ENCODE results near the gene XKR8.

Gene XKR8

DNA sequence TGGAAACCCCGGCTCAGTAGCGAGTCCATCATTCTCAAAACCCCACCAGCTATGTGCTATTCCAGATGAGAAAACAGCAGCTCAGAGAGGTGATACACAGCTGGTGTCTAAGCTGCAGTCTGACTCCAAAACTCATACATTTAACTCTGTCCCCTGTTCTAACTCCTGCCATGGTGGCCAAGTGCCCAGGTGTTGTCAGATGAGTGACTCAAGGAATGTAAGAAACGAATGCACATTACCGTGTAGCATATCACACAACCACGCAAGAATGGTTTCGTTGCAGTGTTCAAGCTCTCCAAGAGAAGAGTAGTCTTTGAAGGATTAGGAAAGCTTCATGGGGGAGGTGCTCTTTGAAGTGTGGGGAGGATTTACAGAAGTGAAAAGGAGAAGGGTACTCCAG, 4.7 kb upstream of the XKR8 start:
- DNase-seq (ENCODE audit: low read depth), result no peak

- no peak for DNase-seq (ENCODE audit: low read depth)
Measured at GRCh38 chr1:27956761-27957160, 3.0 kb upstream of the XKR8 start.

DNA sequence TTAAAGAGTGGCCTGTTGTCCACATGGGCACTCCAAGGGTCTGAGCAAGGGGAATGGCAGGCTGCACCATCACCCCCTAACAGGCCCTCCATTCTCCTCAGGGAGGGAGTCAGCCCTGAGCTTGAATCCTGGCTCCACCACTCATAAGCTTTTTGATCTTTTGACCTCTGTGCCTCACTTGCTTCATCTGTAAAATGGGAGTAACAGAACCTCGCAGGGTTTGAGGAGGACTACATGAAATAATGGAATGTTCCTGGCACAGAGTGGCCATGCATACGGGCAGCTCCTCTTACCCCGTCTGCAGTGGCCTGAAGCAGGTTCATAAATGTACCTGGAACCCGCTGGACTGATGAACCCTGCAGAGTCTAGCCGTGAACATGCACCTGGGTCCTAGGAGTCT, 2.1 kb upstream of the XKR8 start:
- no peak for DNase-seq (ENCODE audit: low read depth)

DNA sequence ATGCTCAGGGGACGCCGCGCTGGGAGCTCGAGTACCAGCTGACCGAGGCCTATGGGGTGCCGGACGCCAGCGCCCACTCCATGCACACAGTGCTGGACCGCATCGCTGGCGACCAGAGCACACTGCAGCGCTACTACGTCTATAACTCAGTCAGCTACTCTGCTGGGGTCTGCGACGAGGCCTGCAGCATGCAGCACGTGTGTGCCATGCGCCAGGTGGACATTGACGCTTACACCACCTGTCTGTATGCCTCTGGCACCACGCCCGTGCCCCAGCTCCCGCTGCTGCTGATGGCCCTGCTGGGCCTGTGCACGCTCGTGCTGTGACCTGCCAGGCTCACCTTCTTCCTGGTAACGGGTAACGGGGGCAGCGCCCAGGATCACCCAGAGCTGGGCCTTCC, 1.3 kb upstream of the XKR8 start:
- DNase-seq (ENCODE audit: low read depth), result no peak

- DNase-seq (ENCODE audit: low read depth), result peak; percentile 27
Measured at GRCh38 chr1:27960762-27961645, 1.2 kb downstream of the XKR8 start.

DNA sequence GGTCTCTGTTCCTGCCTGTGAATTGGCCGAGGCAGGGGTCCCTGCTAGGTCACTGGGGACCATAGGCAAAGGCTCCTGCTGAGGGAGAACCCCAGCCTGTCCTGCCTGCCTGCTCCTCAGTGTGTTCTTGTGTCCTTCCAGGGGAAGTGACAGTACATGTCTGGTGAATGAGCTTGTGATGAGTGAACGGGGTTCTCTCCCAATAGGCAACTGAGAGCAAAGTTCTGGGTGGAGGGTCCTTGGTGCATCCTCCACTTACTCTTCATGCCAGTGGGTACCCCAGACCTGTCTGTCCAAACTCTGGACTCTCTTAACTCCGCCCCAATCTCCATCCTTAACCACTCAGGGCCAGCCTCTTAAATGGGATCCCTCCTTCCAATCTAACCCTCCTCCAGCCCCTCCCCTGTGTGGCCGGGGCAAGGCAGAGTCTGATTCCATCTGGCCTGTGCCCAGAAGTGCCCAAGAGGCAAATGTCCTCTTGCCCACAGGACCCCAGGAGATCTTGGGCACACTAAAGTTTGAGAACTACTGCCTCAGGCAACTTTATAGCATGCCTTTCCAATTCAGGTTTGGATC, 2.0 kb downstream of the XKR8 start:
- DNase-seq (ENCODE audit: low read depth), result peak; percentile 38

DNA sequence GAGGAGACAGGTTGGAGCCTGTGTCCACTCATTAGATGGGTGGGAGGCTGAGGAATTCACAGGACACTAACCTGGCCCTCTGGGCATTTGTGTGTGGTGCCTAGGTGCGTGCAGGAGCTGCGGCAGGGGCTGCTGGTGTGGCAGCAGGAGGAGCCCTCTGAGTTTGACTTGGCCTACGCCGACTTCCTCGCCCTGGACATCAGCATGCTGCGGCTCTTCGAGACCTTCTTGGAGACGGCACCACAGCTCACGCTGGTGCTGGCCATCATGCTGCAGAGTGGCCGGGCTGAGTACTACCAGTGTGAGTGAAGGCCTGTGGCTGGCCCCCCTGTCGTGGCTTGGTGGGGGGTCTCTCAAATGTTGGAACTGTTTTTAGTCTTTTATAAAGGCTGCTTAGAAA, 3.6 kb downstream of the XKR8 start:
- DNase-seq (ENCODE audit: low read depth), result no peak

DNA sequence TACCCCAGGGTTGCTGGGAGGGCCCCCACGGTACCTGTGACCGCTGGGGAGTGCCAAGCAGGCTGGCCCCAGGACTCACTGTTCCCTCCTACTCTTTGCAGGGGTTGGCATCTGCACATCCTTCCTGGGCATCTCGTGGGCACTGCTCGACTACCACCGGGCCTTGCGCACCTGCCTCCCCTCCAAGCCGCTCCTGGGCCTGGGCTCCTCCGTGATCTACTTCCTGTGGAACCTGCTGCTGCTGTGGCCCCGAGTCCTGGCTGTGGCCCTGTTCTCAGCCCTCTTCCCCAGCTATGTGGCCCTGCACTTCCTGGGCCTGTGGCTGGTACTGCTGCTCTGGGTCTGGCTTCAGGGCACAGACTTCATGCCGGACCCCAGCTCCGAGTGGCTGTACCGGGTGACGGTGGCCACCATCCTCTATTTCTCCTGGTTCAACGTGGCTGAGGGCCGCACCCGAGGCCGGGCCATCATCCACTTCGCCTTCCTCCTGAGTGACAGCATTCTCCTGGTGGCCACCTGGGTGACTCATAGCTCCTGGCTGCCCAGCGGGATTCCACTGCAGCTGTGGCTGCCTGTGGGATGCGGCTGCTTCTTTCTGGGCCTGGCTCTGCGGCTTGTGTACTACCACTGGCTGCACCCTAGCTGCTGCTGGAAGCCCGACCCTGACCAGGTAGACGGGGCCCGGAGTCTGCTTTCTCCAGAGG, 6.8 kb downstream of the XKR8 start:
- peak; percentile 29 for DNase-seq (ENCODE audit: low read depth)

DNA sequence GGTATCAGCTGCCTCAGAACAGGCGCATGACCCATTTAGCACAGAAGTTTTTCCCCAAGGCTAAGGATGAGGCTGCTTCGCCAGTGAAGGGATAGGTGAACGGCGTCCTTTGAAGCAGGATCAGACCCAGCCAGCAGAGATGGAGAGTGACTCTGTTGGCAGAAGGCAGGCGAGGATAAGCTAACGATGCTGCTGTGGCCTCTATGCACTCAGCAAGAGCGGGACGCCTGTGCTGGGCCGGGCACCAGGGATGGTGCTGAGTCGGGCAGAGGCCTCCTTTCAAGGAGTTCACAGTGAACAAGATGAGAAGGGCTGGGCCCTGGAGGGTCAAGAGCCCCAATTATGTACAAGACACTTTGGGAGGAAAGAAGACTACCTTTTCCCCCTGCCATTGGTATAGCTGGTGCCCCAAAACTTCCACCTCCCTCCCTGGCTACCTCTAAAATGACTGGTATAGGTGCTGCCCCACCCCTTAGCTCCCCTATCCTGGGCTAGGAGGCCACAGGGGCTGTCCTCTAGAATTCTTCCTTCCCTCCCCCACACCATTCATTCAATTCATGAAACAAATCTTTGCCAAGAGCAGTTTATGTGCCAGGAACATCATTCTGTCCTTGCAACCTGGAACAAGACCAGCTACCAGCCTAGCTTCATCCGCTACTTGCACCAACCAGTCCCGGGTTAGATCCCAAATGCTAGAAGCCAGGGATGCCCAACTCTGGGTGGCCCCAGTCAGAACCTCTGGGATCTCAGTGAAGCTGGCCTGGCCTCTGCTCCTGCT, 7.5 kb downstream of the XKR8 start:
- no peak for DNase-seq (ENCODE audit: low read depth)

DNA sequence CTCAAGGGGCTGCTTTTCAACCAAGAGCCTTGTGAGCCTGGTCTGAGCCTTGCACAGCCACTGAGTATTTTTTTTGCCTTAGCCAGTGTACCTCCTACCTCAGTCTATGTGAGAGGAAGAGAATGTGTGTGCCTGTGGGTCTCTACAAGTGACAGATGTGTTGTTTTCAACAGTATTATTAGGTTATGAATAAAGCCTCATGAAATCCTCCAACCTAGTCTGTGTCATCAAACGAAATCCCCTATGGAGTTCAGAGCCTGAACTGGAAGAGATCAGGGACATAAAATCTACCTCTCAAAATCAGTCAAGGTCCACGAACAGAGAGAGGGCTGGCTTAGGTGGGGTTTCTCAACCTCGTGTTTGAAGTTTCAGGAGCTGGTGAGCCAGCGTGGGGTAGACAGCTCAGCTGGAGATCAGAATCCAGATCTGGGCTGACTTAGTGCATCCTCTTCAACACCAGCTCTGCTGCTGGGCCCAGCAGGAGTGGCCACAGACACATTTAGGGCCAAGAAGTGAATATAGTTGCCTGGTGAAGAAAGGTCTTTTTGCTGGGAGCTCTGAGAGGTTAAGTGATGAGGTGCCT, 8.2 kb downstream of the XKR8 start:
- peak; percentile 13 for DNase-seq (ENCODE audit: low read depth)

GRCh38 chr1:27968692-27969091, 8.9 kb downstream of the XKR8 start:
- peak; percentile 96 for DNase-seq (ENCODE audit: low read depth)

DNA sequence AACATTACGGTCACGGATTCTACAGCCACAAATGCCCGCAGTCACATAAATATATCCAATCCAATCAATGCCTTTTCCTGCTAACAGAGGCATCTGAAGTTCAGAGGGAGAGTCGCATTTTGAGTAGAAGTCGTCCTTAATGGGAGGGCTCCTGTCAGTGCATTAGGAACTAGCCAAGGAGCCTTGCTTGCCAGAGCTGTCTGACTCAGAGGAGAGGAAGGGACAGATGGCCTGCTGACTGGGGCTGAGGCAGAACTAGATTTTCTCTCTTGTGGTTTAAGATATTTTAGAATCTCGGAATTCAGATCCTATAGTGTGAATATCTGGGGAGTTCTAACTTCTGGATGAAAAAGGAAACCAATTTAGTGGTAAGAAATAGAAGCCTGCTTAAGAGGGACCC, 10.6 kb downstream of the XKR8 start:
- DNase-seq (ENCODE audit: low read depth), result peak; percentile 84

GRCh38 chr1:27971674-27972073, 11.9 kb downstream of the XKR8 start:
- DNase-seq (ENCODE audit: low read depth), result no peak

DNA sequence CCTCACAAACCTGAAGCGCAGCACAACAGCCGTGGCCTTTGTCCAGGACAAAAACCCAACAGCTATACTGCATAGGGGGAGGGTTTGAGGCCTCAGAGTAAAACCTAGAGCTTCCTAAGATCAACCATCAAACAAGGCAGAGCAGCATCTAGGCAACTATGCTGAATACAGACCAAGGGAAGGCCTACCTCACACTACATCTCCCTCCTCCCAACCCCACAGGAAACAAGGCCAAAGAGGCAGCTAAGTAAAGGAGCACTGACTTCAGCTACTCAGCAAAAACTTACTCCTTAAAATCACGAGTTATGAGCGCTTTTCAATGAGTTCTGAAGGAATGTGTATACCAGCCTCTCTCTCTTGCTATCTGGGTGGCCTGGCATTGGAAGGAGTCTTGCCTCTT, 12.4 kb downstream of the XKR8 start:
- no peak for DNase-seq (ENCODE audit: low read depth)

GRCh38 chr1:27973771-27974416, 14.1 kb downstream of the XKR8 start:
- DNase-seq (ENCODE audit: low read depth), result no peak

- DNase-seq (ENCODE audit: low read depth), result no peak
Measured at GRCh38 chr1:27974417-27974781, 14.6 kb downstream of the XKR8 start.

GRCh38 chr1:27979151-27979858, 19.5 kb downstream of the XKR8 start:
- DNase-seq (ENCODE audit: low read depth), result peak; percentile 77

DNA sequence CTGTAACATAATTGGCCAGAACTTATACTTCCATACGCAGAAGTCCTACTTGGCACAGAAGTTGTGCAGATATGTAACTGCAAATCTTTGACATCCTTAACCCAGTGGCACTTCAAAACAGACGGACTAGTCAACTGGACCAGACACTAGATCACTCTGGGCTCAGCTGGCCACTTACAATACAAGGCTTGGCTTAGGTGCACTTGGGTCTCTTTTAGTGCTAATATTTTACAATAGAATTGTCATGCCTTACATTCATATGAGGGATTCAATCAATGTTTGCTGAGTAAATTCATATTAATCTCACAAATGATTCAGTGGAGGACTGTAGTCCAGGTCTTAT, 20.1 kb downstream of the XKR8 start:
- DNase-seq (ENCODE audit: low read depth), result no peak

- no peak for DNase-seq (ENCODE audit: low read depth)
Measured at GRCh38 chr1:27980216-27980845, 20.6 kb downstream of the XKR8 start.

DNA sequence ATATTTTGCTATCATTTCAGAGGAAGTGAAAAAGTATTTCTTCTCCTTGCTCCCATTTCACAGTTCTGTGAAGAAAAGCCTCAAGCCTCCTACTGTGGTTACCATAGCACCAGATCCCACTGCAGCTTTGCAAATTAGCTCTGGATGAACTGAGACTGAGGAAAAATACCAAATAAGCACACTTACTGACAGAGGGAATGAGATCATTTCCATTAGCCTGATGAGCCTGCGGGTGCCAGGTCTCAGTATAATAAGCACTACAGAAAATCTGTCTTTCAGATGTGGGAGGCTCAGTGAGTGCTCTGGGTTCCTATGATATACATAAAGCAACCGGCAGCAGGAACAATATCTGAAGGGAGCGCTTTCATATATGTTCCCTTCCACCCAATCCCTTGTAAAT, 21.4 kb downstream of the XKR8 start:
- no peak for DNase-seq (ENCODE audit: low read depth)

All from ELR (cell line).